ENCODE measurements around the gene CDK5RAP2. TPM values are rescaled to one million over a fixed set of nuclear protein-coding genes. Genes with fewer than 3 reads are reported as not detected.

The CDK5RAP2 gene
- total RNA-seq, 1 experiment from 2014 or later, result 48.4 TPM

DNA sequence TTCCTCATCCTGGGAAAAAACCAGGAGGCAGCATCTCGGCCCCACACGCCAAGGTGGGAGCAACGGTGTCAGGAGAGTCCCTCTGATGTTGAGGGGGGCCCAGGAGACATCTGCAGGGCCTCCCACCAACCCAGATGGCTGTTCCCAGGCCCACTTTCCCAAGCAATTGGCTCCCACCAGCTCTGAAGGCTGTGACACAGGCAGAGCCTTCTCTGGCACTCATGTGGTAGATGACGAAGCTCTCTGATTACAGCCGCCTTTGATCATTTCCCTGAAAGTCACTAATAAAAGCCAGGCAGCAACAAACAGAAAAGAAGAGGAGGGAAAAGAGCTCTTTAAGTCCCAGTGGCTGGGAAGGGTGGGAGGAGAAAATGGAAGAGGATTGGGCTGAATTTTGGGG, 226.5 kb downstream of the CDK5RAP2 start:
- no peaks in the 10 kb centered on the region for H3K9me3 ChIP-seq (ENCODE audit: low read length)
- no peak overlapping the region for H3K4me2 ChIP-seq (ENCODE audit: low read depth, low read length, poor library complexity, severe bottlenecking)
- no peak overlapping the region for H3K4me3 ChIP-seq (ENCODE audit: low read length)
- no peaks in the 10 kb centered on the region for H3K9me2 ChIP-seq (replicated peaks; ENCODE audit: insufficient read depth, low read length)
- no peaks in the 10 kb centered on the region for H3K4me1 ChIP-seq (ENCODE audit: low read length)
- no peaks in the 10 kb centered on the region for H4K20me1 ChIP-seq (ENCODE audit: insufficient read depth, low read depth, low read length)
- H3K27ac ChIP-seq (ENCODE audit: low read length), result no peak overlapping the region
- H3K27me3 ChIP-seq (ENCODE audit: low read length), result no peaks in the 10 kb centered on the region
- no peak for DNase-seq
- H3K9ac ChIP-seq (ENCODE audit: low read length), result no peak overlapping the region
- no peaks in the 10 kb centered on the region for H3K36me3 ChIP-seq (ENCODE audit: insufficient read depth, low read length)
- H3K79me2 ChIP-seq (ENCODE audit: low read length), result no peaks in the 10 kb centered on the region
- no peak overlapping the region for H2AFZ ChIP-seq (ENCODE audit: low read length)

DNA sequence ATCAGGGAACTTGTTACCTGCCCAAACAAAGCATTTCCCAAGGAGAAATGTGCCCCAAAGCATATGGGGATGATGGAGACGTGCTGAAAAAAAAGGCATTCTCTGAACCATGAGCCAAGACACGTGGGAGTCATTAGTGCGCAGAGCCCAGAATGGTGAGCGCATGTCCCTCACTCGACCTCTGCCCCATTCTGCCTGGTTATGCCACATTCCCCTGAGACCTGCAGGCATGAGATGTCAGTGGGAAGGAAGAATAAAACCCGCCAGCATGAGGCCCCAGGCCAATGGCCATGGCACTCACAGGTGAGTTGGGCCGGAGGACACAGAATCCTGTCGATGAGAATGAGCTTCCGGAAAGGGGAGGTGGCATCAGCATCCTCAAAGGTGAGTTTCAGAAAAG, 228.9 kb downstream of the CDK5RAP2 start:
- no peak overlapping the region for H3K4me3 ChIP-seq (ENCODE audit: low read length)
- no peak overlapping the region for H2AFZ ChIP-seq (ENCODE audit: low read length)
- no peak overlapping the region for H3K9ac ChIP-seq (ENCODE audit: low read length)
- no peak overlapping the region for H3K27ac ChIP-seq (ENCODE audit: low read length)
- H3K4me1 ChIP-seq (ENCODE audit: low read length), result no peaks in the 10 kb centered on the region
- no peak overlapping the region for H3K4me2 ChIP-seq (ENCODE audit: low read depth, low read length, poor library complexity, severe bottlenecking)
- H3K9me3 ChIP-seq (ENCODE audit: low read length), result no peaks in the 10 kb centered on the region
- H3K9me2 ChIP-seq (replicated peaks; ENCODE audit: insufficient read depth, low read length), result no peaks in the 10 kb centered on the region
- no peaks in the 10 kb centered on the region for H4K20me1 ChIP-seq (ENCODE audit: insufficient read depth, low read depth, low read length)
- no peaks in the 10 kb centered on the region for H3K36me3 ChIP-seq (ENCODE audit: insufficient read depth, low read length)
- DNase-seq, result no peak
- no peaks in the 10 kb centered on the region for H3K27me3 ChIP-seq (ENCODE audit: low read length)
- no peaks in the 10 kb centered on the region for H3K79me2 ChIP-seq (ENCODE audit: low read length)

DNA sequence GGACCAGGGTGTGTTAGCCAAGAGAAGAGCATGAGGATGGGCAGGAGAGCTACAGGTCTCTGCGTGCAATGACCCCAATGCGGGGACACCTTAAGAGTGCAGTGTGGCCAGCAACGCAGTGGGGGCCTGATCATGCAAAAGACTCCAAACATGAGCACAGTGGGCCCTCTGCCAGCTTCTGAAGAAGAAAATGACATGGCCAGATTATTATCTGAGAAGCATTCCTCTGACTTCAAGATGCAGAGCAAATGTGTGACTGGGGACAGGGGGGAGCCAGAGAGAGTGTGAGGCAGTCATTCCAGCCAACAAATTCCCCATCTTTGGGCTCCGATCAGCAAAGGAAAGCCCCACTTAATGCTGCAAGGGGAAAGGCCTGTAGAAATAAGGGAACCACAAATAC, 229.4 kb downstream of the CDK5RAP2 start:
- Histone ChIP-seq H2AFZ (ENCODE audit: low read length) (no peak overlapping the region), H3K79me2 (ENCODE audit: low read length) (no peaks in the 10 kb centered on the region), H3K9ac (ENCODE audit: low read length) (no peak overlapping the region), H3K27me3 (ENCODE audit: low read length) (no peaks in the 10 kb centered on the region), H3K27ac (ENCODE audit: low read length) (no peak overlapping the region), H3K4me2 (ENCODE audit: low read depth, low read length, poor library complexity, severe bottlenecking) (no peak overlapping the region), H3K36me3 (ENCODE audit: insufficient read depth, low read length) (no peaks in the 10 kb centered on the region), H3K9me3 (ENCODE audit: low read length) (no peaks in the 10 kb centered on the region), H4K20me1 (ENCODE audit: insufficient read depth, low read depth, low read length) (no peaks in the 10 kb centered on the region), H3K9me2 (replicated peaks; ENCODE audit: insufficient read depth, low read length) (no peaks in the 10 kb centered on the region), H3K4me1 (ENCODE audit: low read length) (no peaks in the 10 kb centered on the region), H3K4me3 (ENCODE audit: low read length) (no peak overlapping the region)
- no peak for DNase-seq

DNA sequence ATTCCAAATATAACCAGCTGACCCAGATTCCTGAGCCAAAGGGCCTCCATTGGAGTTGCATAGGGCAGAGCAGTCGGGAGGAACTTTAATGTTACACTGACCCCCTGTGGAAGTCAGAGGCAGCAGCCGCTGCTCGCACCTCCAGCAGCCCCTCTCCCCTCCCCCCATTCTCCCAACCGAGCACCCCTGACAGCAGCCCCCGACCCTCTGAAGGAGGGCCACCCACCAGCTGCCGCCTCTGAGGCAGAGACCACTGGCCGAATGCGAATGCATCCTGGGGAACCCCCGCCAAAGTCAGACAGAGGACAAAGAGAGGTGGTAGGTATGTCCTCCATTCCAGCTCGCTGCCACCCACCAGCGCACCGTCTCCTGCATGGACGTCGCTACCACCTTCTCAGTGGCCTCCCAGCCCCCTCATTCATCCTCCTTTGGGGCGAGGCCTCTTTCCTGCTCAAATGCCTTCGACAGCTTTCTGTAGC, 231.0 kb downstream of the CDK5RAP2 start:
- Histone ChIP-seq H3K9me3 (ENCODE audit: low read length) (no peaks in the 10 kb centered on the region), H3K27ac (ENCODE audit: low read length) (no peak overlapping the region), H3K36me3 (ENCODE audit: insufficient read depth, low read length) (no peaks in the 10 kb centered on the region), H3K79me2 (ENCODE audit: low read length) (no peaks in the 10 kb centered on the region), H3K4me3 (ENCODE audit: low read length) (no peak overlapping the region), H4K20me1 (ENCODE audit: insufficient read depth, low read depth, low read length) (no peaks in the 10 kb centered on the region), H2AFZ (ENCODE audit: low read length) (no peak overlapping the region), H3K4me1 (ENCODE audit: low read length) (no peaks in the 10 kb centered on the region), H3K9ac (ENCODE audit: low read length) (no peak overlapping the region), H3K27me3 (ENCODE audit: low read length) (no peaks in the 10 kb centered on the region), H3K4me2 (ENCODE audit: low read depth, low read length, poor library complexity, severe bottlenecking) (no peak overlapping the region), H3K9me2 (replicated peaks; ENCODE audit: insufficient read depth, low read length) (no peaks in the 10 kb centered on the region)
- DNase-seq, result peak; percentile 73

DNA sequence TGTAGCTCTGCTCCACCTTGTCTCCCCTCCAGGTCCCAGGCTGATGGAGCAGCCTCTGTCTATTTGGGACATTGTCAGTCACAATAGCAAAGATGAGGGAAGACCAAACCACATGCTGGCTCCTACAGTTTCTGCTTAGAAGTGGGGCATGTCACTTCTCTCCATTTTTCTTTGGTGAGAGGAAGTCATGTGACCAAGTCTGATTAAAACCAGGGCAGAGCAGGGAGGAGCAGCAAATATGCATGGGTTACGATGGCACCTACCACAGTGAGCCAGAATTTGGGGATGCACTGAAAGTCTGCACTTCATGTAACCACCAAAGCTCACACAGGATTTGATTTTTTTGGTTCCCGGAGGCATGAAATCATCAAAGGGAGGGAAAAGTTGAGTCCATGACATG, 234.6 kb downstream of the CDK5RAP2 start:
- 0 out of 2 replicates have a peak, but pooled peaks cover under 1% of the 10 kb centered on the region for H3K27me3 ChIP-seq (ENCODE audit: low read length)
- no peaks in the 10 kb centered on the region for H3K79me2 ChIP-seq (ENCODE audit: low read length)
- DNase-seq, result no peak
- no peak overlapping the region for H3K9ac ChIP-seq (ENCODE audit: low read length)
- no peak overlapping the region for H2AFZ ChIP-seq (ENCODE audit: low read length)
- no peak overlapping the region for H3K4me3 ChIP-seq (ENCODE audit: low read length)
- H3K4me1 ChIP-seq (ENCODE audit: low read length), result no peaks in the 10 kb centered on the region
- H3K36me3 ChIP-seq (ENCODE audit: insufficient read depth, low read length), result no peaks in the 10 kb centered on the region
- no peak overlapping the region for H3K27ac ChIP-seq (ENCODE audit: low read length)
- no peaks in the 10 kb centered on the region for H3K9me2 ChIP-seq (replicated peaks; ENCODE audit: insufficient read depth, low read length)
- no peak overlapping the region for H3K4me2 ChIP-seq (ENCODE audit: low read depth, low read length, poor library complexity, severe bottlenecking)
- no peaks in the 10 kb centered on the region for H4K20me1 ChIP-seq (ENCODE audit: insufficient read depth, low read depth, low read length)
- no peaks in the 10 kb centered on the region for H3K9me3 ChIP-seq (ENCODE audit: low read length)

DNA sequence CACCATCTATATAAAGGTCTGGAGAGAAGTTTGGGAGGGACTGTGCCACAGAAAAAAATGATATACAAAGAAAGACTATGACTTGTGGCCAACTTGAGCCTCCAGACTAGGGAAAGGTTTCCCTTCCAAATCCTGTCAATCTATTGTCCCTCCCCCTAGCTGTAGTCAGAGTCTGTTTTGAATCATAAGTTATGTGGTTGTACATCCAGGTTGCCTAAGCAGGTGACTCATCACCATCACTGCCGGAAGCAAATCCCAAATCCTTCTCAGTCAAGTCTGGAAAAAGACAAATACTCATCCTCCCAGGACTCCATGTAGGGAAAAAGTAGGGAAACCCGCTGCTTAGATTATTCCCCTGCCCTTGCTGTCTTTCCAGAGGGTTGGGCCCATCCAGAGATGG, 235.7 kb downstream of the CDK5RAP2 start:
- no peak overlapping the region for H3K4me3 ChIP-seq (ENCODE audit: low read length)
- no peak overlapping the region for H3K9ac ChIP-seq (ENCODE audit: low read length)
- no peak overlapping the region for H2AFZ ChIP-seq (ENCODE audit: low read length)
- no peak overlapping the region for H3K27ac ChIP-seq (ENCODE audit: low read length)
- DNase-seq, result no peak
- H3K9me2 ChIP-seq (replicated peaks; ENCODE audit: insufficient read depth, low read length), result no peaks in the 10 kb centered on the region
- no peaks in the 10 kb centered on the region for H4K20me1 ChIP-seq (ENCODE audit: insufficient read depth, low read depth, low read length)
- H3K9me3 ChIP-seq (ENCODE audit: low read length), result no peaks in the 10 kb centered on the region
- H3K4me2 ChIP-seq (ENCODE audit: low read depth, low read length, poor library complexity, severe bottlenecking), result no peak overlapping the region
- H3K36me3 ChIP-seq (ENCODE audit: insufficient read depth, low read length), result no peaks in the 10 kb centered on the region
- H3K4me1 ChIP-seq (ENCODE audit: low read length), result no peaks in the 10 kb centered on the region
- H3K27me3 ChIP-seq (ENCODE audit: low read length), result 0 out of 2 replicates have a peak, but pooled peaks cover 3% of the 10 kb centered on the region
- H3K79me2 ChIP-seq (ENCODE audit: low read length), result no peaks in the 10 kb centered on the region

DNA sequence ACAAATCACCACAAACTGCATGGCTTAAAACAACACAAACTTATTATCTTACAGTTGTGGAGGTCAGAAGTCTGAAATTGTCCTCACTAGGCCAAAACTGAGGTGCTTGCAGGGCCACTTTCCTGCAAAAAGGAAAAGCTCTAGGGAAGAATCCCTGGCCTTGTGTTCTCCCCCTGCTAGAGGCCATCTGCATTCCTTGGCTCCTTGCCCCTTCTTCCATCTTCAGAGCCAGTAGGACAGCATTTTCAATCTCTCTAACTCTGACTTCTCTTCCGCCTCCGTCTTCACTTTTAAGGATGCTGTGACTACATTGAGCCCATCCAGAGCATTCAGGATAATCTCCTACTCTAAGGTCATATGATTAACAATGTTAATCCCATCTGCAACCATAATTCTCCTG, 236.6 kb downstream of the CDK5RAP2 start:
- Histone ChIP-seq H3K79me2 (ENCODE audit: low read length) (no peaks in the 10 kb centered on the region), H3K9ac (ENCODE audit: low read length) (no peak overlapping the region), H3K36me3 (ENCODE audit: insufficient read depth, low read length) (no peaks in the 10 kb centered on the region), H3K4me2 (ENCODE audit: low read depth, low read length, poor library complexity, severe bottlenecking) (no peak overlapping the region), H4K20me1 (ENCODE audit: insufficient read depth, low read depth, low read length) (no peaks in the 10 kb centered on the region), H3K9me2 (replicated peaks; ENCODE audit: insufficient read depth, low read length) (no peaks in the 10 kb centered on the region), H3K4me1 (ENCODE audit: low read length) (no peaks in the 10 kb centered on the region), H2AFZ (ENCODE audit: low read length) (no peak overlapping the region), H3K4me3 (ENCODE audit: low read length) (no peak overlapping the region), H3K27me3 (ENCODE audit: low read length) (0 out of 2 replicates have a peak, but pooled peaks cover 3% of the 10 kb centered on the region), H3K27ac (ENCODE audit: low read length) (no peak overlapping the region), H3K9me3 (ENCODE audit: low read length) (no peaks in the 10 kb centered on the region)
- no peak for DNase-seq
